NCI-H2227 (cell line): ENCODE results near the gene DIS3L2.
"Not testable (repeated sequence)": the region's sequence is repeated elsewhere in the genome, so short reads cannot be mapped to it uniquely, and the experiment has no call there.

Experiments used
- DNase-seq: peaks from one replicate; lab custom pipeline; 2025; ENCODE audit not compliant: unreplicated experiment; lab: John Stamatoyannopoulos, UW

DIS3L2 gene

GRCh38 chr2:232006253-232006652, 44.7 kb downstream of the DIS3L2 start:
- DNase-seq, result no peak

GRCh38 chr2:232008907-232009638, 47.6 kb downstream of the DIS3L2 start:
- no peak for DNase-seq

GRCh38 chr2:232009639-232010274, 48.2 kb downstream of the DIS3L2 start:
- no peak for DNase-seq

GRCh38 chr2:232013701-232014353, 52.3 kb downstream of the DIS3L2 start:
- no peak for DNase-seq

- DNase-seq, result no peak
These were observed 53.2 kb downstream of the DIS3L2 start for GRCh38 chr2:232014681-232015080.

- no peak for DNase-seq
These were observed 56.7 kb downstream of the DIS3L2 start for GRCh38 chr2:232018181-232018580.

GRCh38 chr2:232022718-232023117, 61.2 kb downstream of the DIS3L2 start:
- DNase-seq, result no peak

- DNase-seq, result no peak
These were observed 61.9 kb downstream of the DIS3L2 start for GRCh38 chr2:232023426-232023825.

GRCh38 chr2:232024457-232024856, 62.9 kb downstream of the DIS3L2 start:
- no peak for DNase-seq

GRCh38 chr2:232026910-232027309, 65.4 kb downstream of the DIS3L2 start:
- DNase-seq, result no peak

GRCh38 chr2:232027530-232027929, 66.0 kb downstream of the DIS3L2 start:
- DNase-seq, result no peak

GRCh38 chr2:232028071-232028470, 66.6 kb downstream of the DIS3L2 start:
- no peak for DNase-seq

- DNase-seq, result no peak
These were observed 67.1 kb downstream of the DIS3L2 start for GRCh38 chr2:232028631-232029030.

GRCh38 chr2:232029346-232029745, 67.8 kb downstream of the DIS3L2 start:
- no peak for DNase-seq

GRCh38 chr2:232030229-232030628, 68.7 kb downstream of the DIS3L2 start:
- no peak for DNase-seq

- not testable (repeated sequence) for DNase-seq
These were observed 73.8 kb downstream of the DIS3L2 start for GRCh38 chr2:232035292-232035691.

- DNase-seq, result not testable (repeated sequence)
These were observed 75.4 kb downstream of the DIS3L2 start for GRCh38 chr2:232036876-232037275.

GRCh38 chr2:232038251-232038880, 76.9 kb downstream of the DIS3L2 start:
- no peak for DNase-seq

- DNase-seq, result no peak
These were observed 77.5 kb downstream of the DIS3L2 start for GRCh38 chr2:232038881-232039485.

GRCh38 chr2:232042911-232043574, 81.5 kb downstream of the DIS3L2 start:
- no peak for DNase-seq

- no peak for DNase-seq
These were observed 82.5 kb downstream of the DIS3L2 start for GRCh38 chr2:232043966-232044365.
